PC-3 (cell line): ENCODE measurements around the gene CFLAR. TPM values are rescaled to one million over a fixed set of nuclear protein-coding genes. Genes with fewer than 3 reads are reported as not detected.

Experiments used
- ATAC-seq: fragments of 200-7000 bp; cut with Tn5 transposase; 2 replicates; pipeline ENCODE4 v1.9.1; 2020; ENCODE audit warnings: mild to moderate bottlenecking, moderate library complexity
- BruUV-seq: library from RNA; stranded (reverse); fragments of 400-500 nt; replicated peaks from 2 replicates; lab custom pipeline; 2021; lab: Mats Ljungman, UMichigan
- CTCF ChIA-PET: fragments of 300-600 bp; sonication (Branson Sonifier 250); formaldehyde crosslinking; loops from one replicate; lab custom pipeline; 2022; ENCODE audit warnings: antibody characterized with exemption; lab: Charles Lee
- POLR2A ChIA-PET: fragments of 300-600 bp; sonication (Branson Sonifier 250); formaldehyde crosslinking; loops from one replicate; lab custom pipeline; 2022; ENCODE audit warnings: antibody characterized with exemption; ENCODE audit not compliant: unreplicated experiment; lab: Charles Lee
- DNase-seq: peaks from one replicate; pipeline ENCODE4 v3.0.0-alpha.2; 2015
- H2AFZ ChIP-seq: fragments of 300-600 bp; sonication (generic); 2 replicates; pipeline ENCODE4 v1.6.0; 2016; ENCODE audit warnings: antibody characterized with exemption, low read length
- H3F3A ChIP-seq: fragments of 300-600 bp; sonication (generic); one replicate; pipeline ENCODE4 v1.6.0; 2017; ENCODE audit warnings: antibody characterized with exemption, low read length, control low read depth, mild to moderate bottlenecking; ENCODE audit not compliant: unreplicated experiment
- H3K27ac ChIP-seq: fragments of 300-600 bp; sonication (generic); 2 replicates; pipeline ENCODE4 v1.5.1; 2016; ENCODE audit warnings: mild to moderate bottlenecking, low read length
- H3K27me3 ChIP-seq: fragments of 300-600 bp; sonication (generic); 2 replicates; pipeline ENCODE4 v1.6.1; 2016; ENCODE audit warnings: low read length, mixed read lengths
- H3K36me3 ChIP-seq: fragments of 300-600 bp; sonication (generic); 2 replicates; pipeline ENCODE4 v1.6.1; 2016; ENCODE audit warnings: low read depth, mixed run types, low read length, mixed read lengths
- H3K4me1 ChIP-seq: fragments of 300-600 bp; sonication (generic); 2 replicates; pipeline ENCODE4 v1.5.1; 2016; ENCODE audit warnings: low read length; ENCODE audit not compliant: insufficient read depth
- H3K4me2 ChIP-seq: fragments of 300-600 bp; sonication (generic); 2 replicates; pipeline ENCODE4 v1.6.0; 2016; ENCODE audit warnings: low read length
- H3K4me3 ChIP-seq: fragments of 300-600 bp; sonication (generic); 2 replicates; pipeline ENCODE4 v1.5.1; 2016; ENCODE audit warnings: mild to moderate bottlenecking, low read length, mixed read lengths
- H3K79me2 ChIP-seq: fragments of 300-600 bp; sonication (generic); 2 replicates; pipeline ENCODE4 v1.6.1; 2017; ENCODE audit warnings: low read length, mixed read lengths
- H3K9ac ChIP-seq: fragments of 300-600 bp; sonication (generic); 2 replicates; pipeline ENCODE4 v1.6.0; 2016; ENCODE audit warnings: mild to moderate bottlenecking, low read length
- H3K9me2 ChIP-seq: fragments of 300-600 bp; sonication (generic); replicated peaks from 2 replicates; pipeline ENCODE4 v1.6.1; 2016; ENCODE audit warnings: mixed run types, low read length, mixed read lengths
- H3K9me3 ChIP-seq: fragments of 300-600 bp; sonication (generic); 2 replicates; pipeline ENCODE4 v1.6.1; 2016; ENCODE audit warnings: low read length, mixed read lengths
- H4K20me1 ChIP-seq: fragments of 300-600 bp; sonication (generic); 2 replicates; pipeline ENCODE4 v1.6.1; 2016; ENCODE audit warnings: low read length, mixed read lengths
- EZH2 ChIP-seq: fragments of 300-600 bp; sonication (generic); IDR thresholded peaks from one replicate; pipeline ENCODE4 v1.6.1; 2017; ENCODE audit warnings: antibody characterized with exemption, mild to moderate bottlenecking, low read length; ENCODE audit not compliant: unreplicated experiment
- EZH2phosphoT487 ChIP-seq: fragments of 300-600 bp; sonication (generic); IDR thresholded peaks from 2 replicates; pipeline ENCODE4 v1.6.1; 2018; ENCODE audit warnings: mild to moderate bottlenecking, antibody characterized with exemption, low read length, borderline replicate concordance
- intact Hi-C: fragments of 100-400 bp; cut with micrococcal nuclease; formaldehyde crosslinking; loops from 2 replicates; pipeline ENCODE4 v1.9.0; 2023
- total RNA-seq: library from RNA; depleted of rRNA; stranded (reverse); fragments of >200 nt; gene quantifications from 2 replicates; pipeline ENCODE4 v1.2.3, GENCODE V29; 2014
- TF ChIP-seq, protein P1 (sequence below): fragments of 300-600 bp; sonication (generic); conservative IDR thresholded peaks from 2 replicates; pipeline ENCODE4 v1.5.1; 2017; ENCODE audit warnings: antibody characterized with exemption, low read depth, mild to moderate bottlenecking, low read length

CFLAR gene
- total RNA-seq, 1 experiment from 2014 or later = 33.5 TPM

DNA sequence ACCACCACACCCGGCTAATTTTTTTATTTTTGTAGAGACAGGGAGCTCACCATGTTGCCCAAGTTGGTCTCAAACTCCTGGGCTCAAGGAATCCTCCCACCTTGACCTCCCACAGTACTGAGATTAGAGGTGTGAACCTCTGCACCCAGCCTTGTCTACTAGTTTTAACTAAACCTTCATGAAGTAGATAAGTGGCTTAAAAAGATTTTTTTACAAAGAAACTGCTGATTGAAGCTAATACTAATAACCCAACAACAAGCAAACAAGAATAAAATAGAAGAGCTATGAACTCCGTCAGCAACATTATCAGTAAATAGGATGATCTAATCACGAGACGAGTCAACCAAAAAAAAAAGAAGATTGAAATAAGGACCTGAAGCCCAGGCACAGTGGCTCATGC is 25.4 kb upstream of the CFLAR start:
- no TSS peak for BruUV-seq
- no peaks in the 10 kb centered on the region for H4K20me1 ChIP-seq

DNA sequence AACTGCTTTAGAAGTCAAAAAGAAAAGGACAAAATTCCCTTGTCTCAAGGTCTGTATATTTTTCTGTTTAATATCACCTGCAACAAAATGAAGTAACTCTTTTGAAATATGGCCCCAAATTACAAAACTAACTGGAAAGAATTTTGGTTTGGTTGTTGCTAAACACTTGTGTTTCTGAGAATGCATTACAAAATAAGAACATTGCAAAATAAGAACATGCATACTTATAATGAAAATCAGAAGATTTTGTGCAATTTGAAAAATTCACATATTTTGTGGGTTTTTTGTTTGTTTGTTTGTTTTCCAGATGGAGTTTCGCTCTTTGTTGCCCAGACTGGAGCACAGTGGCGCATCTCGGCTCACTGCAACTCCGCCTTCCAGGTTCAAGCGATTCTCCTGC is 22.4 kb upstream of the CFLAR start:
- ChIA-PET POLR2A (no interaction called here), CTCF (no interaction called here)
- no peaks in the 10 kb centered on the region for H3K9me2 ChIP-seq
- H3K9me3 ChIP-seq = no peaks in the 10 kb centered on the region
- DNase-seq (no peak), ATAC-seq (no peak)
- no peak overlapping the region for H3K4me2 ChIP-seq
- no peak overlapping the region for H2AFZ ChIP-seq
- intact Hi-C loops = no loop called here
- H4K20me1 ChIP-seq = no peaks in the 10 kb centered on the region
- no peaks in the 10 kb centered on the region for H3K27me3 ChIP-seq
- no peak overlapping the region for H3K9ac ChIP-seq
- no peak overlapping the region for H3K27ac ChIP-seq
- H3K79me2 ChIP-seq = no peaks in the 10 kb centered on the region
- H3K4me1 ChIP-seq = no peaks in the 10 kb centered on the region
- BruUV-seq = no TSS peak
- TF ChIP-seq, protein P1, sequence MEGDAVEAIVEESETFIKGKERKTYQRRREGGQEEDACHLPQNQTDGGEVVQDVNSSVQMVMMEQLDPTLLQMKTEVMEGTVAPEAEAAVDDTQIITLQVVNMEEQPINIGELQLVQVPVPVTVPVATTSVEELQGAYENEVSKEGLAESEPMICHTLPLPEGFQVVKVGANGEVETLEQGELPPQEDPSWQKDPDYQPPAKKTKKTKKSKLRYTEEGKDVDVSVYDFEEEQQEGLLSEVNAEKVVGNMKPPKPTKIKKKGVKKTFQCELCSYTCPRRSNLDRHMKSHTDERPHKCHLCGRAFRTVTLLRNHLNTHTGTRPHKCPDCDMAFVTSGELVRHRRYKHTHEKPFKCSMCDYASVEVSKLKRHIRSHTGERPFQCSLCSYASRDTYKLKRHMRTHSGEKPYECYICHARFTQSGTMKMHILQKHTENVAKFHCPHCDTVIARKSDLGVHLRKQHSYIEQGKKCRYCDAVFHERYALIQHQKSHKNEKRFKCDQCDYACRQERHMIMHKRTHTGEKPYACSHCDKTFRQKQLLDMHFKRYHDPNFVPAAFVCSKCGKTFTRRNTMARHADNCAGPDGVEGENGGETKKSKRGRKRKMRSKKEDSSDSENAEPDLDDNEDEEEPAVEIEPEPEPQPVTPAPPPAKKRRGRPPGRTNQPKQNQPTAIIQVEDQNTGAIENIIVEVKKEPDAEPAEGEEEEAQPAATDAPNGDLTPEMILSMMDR = no peak
- no peak for TF ChIP-seq EZH2phosphoT487
- no peak for TF ChIP-seq EZH2
- no peak overlapping the region for H3K4me3 ChIP-seq
- H3F3A ChIP-seq = no peaks in the 10 kb centered on the region
- no peaks in the 10 kb centered on the region for H3K36me3 ChIP-seq

More for the DNA sequence above, 25.4 kb upstream of the CFLAR start:
- intact Hi-C loops = no loop called here
- H3K27ac ChIP-seq = no peak overlapping the region
- H3K9ac ChIP-seq = no peak overlapping the region
- no peaks in the 10 kb centered on the region for H3F3A ChIP-seq
- H3K9me2 ChIP-seq = no peaks in the 10 kb centered on the region
- no peak for TF ChIP-seq EZH2phosphoT487
- TF ChIP-seq, protein P1 = no peak
- TF ChIP-seq EZH2 = no peak
- H3K4me3 ChIP-seq = no peak overlapping the region
- H2AFZ ChIP-seq = no peak overlapping the region
- DNase-seq (no peak), ATAC-seq (no peak)
- ChIA-PET CTCF (no interaction called here), POLR2A (no interaction called here)
- no peak overlapping the region for H3K4me2 ChIP-seq
- H3K9me3 ChIP-seq = no peaks in the 10 kb centered on the region
- no peaks in the 10 kb centered on the region for H3K79me2 ChIP-seq
- H3K27me3 ChIP-seq = no peaks in the 10 kb centered on the region
- H3K4me1 ChIP-seq = no peaks in the 10 kb centered on the region
- peaks cover 3% of the 10 kb centered on the region; the same call in 1 of the 2 replicates for H3K36me3 ChIP-seq

DNA sequence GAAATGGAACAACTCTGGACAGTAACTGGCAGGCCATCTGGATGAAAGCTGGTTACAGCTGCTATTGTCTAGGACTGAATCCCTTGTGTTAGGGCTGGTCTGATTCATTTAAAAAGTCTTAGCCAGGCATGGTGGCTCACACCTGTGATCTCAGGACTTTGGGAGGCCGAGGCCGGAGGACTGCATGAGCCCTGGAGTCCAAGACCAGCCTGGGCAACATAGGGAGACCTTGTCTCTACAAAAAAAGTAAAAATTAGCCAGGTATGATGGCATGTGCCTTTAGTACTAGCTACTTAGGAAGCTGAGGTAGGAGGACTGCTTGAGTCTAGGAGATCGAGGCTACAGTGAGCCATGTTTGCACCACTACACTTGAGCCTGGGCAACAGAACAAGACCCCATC is 15.5 kb upstream of the CFLAR start:
- no peak for TF ChIP-seq EZH2
- no peak for TF ChIP-seq EZH2phosphoT487
- TF ChIP-seq, protein P1 = no peak
- no TSS peak for BruUV-seq
- Histone ChIP-seq H3K4me3 (no peak overlapping the region), H3K9ac (no peak overlapping the region), H3K4me1 (no peaks in the 10 kb centered on the region), H3K9me2 (no peaks in the 10 kb centered on the region), H3K9me3 (no peaks in the 10 kb centered on the region), H3K36me3 (no peaks in the 10 kb centered on the region), H3K27ac (no peak overlapping the region), H4K20me1 (no peaks in the 10 kb centered on the region), H3F3A (no peaks in the 10 kb centered on the region), H3K4me2 (no peak overlapping the region), H3K27me3 (no peaks in the 10 kb centered on the region), H3K79me2 (no peaks in the 10 kb centered on the region), H2AFZ (no peak overlapping the region)
- ChIA-PET CTCF (interaction anchor here (0.6 kb wide), 1 partner anchor 157 kb away, joined by 3 read pairs; no protein-coding TSS in a partner anchor), POLR2A (interaction anchor here (0.6 kb wide), 2 partner anchors 18 to 133 kb away, joined by 4 to 11 read pairs; no protein-coding TSS in a partner anchor)
- DNase-seq = no peak
- intact Hi-C loops = no loop called here
- no peak for ATAC-seq
